AG09319 (cell line): ENCODE results near the gene MBTPS2.

Experiments
- DNase-seq: peaks from one replicate; pipeline ENCODE4 v3.0.0-alpha.2; 2010; ENCODE audit warnings: low read depth; ENCODE audit errors: extremely low read depth
- CTCF ChIP-seq: IDR thresholded peaks from 2 replicates; pipeline ENCODE4 v1.5.1; 2011; ENCODE audit warnings: low read depth, mild to moderate bottlenecking, inconsistent platforms, low read length, moderate library complexity

The MBTPS2 gene

GRCh38 chrX:21838937-21839333 is 482 bp upstream of the MBTPS2 start:
- TF ChIP-seq CTCF = no peak
- DNase-seq = peak; percentile 0

GRCh38 chrX:21840193-21840545 is 752 bp downstream of the MBTPS2 start:
- no peak for TF ChIP-seq CTCF
- no peak for DNase-seq

GRCh38 chrX:21843179-21843578 is 3.8 kb downstream of the MBTPS2 start:
- DNase-seq = no peak
- TF ChIP-seq CTCF = no peak

- no peak for DNase-seq
- no peak for TF ChIP-seq CTCF
Observed at GRCh38 chrX:21845096-21845495, 5.7 kb downstream of the MBTPS2 start.

- TF ChIP-seq CTCF = no peak
- DNase-seq = no peak
Observed at GRCh38 chrX:21847342-21847741, 7.9 kb downstream of the MBTPS2 start.

- TF ChIP-seq CTCF = no peak
- DNase-seq = no peak
Observed at GRCh38 chrX:21853578-21853977, 14.2 kb downstream of the MBTPS2 start.

GRCh38 chrX:21855937-21856415 is 16.6 kb downstream of the MBTPS2 start, which contains the start of gene YY2:
YY2 (plus strand) TSS chrX:21855987; CDS start chrX:21856485, 498 bp downstream.
- TF ChIP-seq CTCF = no peak
- no peak for DNase-seq
